GM12892 (cell line): ENCODE data around the gene EXOC4.

Experiments used
- DNase-seq: peaks from one replicate; pipeline ENCODE4 v3.0.0; 2011; ENCODE audit not compliant: insufficient read length
- FAIRE-seq: peaks from 2 replicates; lab custom pipeline; 2011; peaks lifted over from hg19 to GRCh38; lab: Jason Lieb, UNC
- POLR2A ChIP-seq: IDR thresholded peaks from 2 replicates; pipeline ENCODE4 v1.6.1; 2011; ENCODE audit warnings: low read depth, low read length, control low read depth
- POLR2AphosphoS5 ChIP-seq: IDR thresholded peaks from 2 replicates; pipeline ENCODE4 v1.6.1; 2011; ENCODE audit warnings: low read depth, low read length, control low read depth
- TAF1 ChIP-seq: IDR thresholded peaks from 2 replicates; pipeline ENCODE4 v1.6.1; 2011; ENCODE audit warnings: low read depth, mild to moderate bottlenecking, control low read depth, low read length, borderline replicate concordance

EXOC4 gene

GRCh38 chr7:133702960-133703359, 450.1 kb downstream of the EXOC4 start:
- FAIRE-seq: no peak
- TF ChIP-seq TAF1: no peak
- TF ChIP-seq POLR2A: no peak
- no peak for TF ChIP-seq POLR2AphosphoS5

GRCh38 chr7:133703547-133703946, 450.7 kb downstream of the EXOC4 start:
- no peak for FAIRE-seq
- no peak for DNase-seq
- TF ChIP-seq TAF1 (no peak), POLR2A (no peak), POLR2AphosphoS5 (no peak)

More at GRCh38 chr7:133702960-133703359, 450.1 kb downstream of the EXOC4 start:
- no peak for DNase-seq

- TF ChIP-seq POLR2AphosphoS5: no peak
- no peak for TF ChIP-seq POLR2A
- TF ChIP-seq TAF1: no peak
- DNase-seq: no peak
- FAIRE-seq: no peak
Observed at GRCh38 chr7:133704453-133704852, 451.6 kb downstream of the EXOC4 start.

- no peak for FAIRE-seq
- DNase-seq: no peak
Observed at GRCh38 chr7:133705596-133705995, 452.7 kb downstream of the EXOC4 start.

GRCh38 chr7:133706016-133706415, 453.1 kb downstream of the EXOC4 start:
- no peak for TF ChIP-seq TAF1
- TF ChIP-seq POLR2A: no peak
- TF ChIP-seq POLR2AphosphoS5: no peak
- no peak for FAIRE-seq

More at GRCh38 chr7:133705596-133705995, 452.7 kb downstream of the EXOC4 start:
- no peak for TF ChIP-seq POLR2A
- no peak for TF ChIP-seq TAF1
- TF ChIP-seq POLR2AphosphoS5: no peak

GRCh38 chr7:133709036-133709880, 456.4 kb downstream of the EXOC4 start:
- DNase-seq (no peak), FAIRE-seq (no peak)
- no peak for TF ChIP-seq POLR2AphosphoS5

More at GRCh38 chr7:133706016-133706415, 453.1 kb downstream of the EXOC4 start:
- no peak for DNase-seq

GRCh38 chr7:133712544-133712943, 459.7 kb downstream of the EXOC4 start:
- no peak for TF ChIP-seq POLR2AphosphoS5
- TF ChIP-seq POLR2A: no peak
- TF ChIP-seq TAF1: no peak
- FAIRE-seq (no peak), DNase-seq (no peak)

GRCh38 chr7:133714654-133715053, 461.8 kb downstream of the EXOC4 start:
- FAIRE-seq: no peak
- no peak for TF ChIP-seq TAF1
- TF ChIP-seq POLR2A: no peak
- TF ChIP-seq POLR2AphosphoS5: no peak
- DNase-seq: no peak

GRCh38 chr7:133718131-133718530, 465.3 kb downstream of the EXOC4 start:
- no peak for DNase-seq
- no peak for FAIRE-seq
- TF ChIP-seq TAF1 (no peak), POLR2A (no peak), POLR2AphosphoS5 (no peak)

- DNase-seq: no peak
- no peak for FAIRE-seq
- no peak for TF ChIP-seq POLR2A
- no peak for TF ChIP-seq POLR2AphosphoS5
- TF ChIP-seq TAF1: no peak
Observed at GRCh38 chr7:133723044-133723443, 470.2 kb downstream of the EXOC4 start.

- DNase-seq (no peak), FAIRE-seq (no peak)
- TF ChIP-seq POLR2AphosphoS5 (no peak), POLR2A (no peak), TAF1 (no peak)
Observed at GRCh38 chr7:133724148-133724547, 471.3 kb downstream of the EXOC4 start.

GRCh38 chr7:133724694-133725093, 471.8 kb downstream of the EXOC4 start:
- FAIRE-seq (no peak), DNase-seq (no peak)
- TF ChIP-seq POLR2A: no peak
- TF ChIP-seq TAF1: no peak
- TF ChIP-seq POLR2AphosphoS5: no peak
